GM23338 (cell line): ENCODE data around the gene ARF3. TPM values are rescaled to one million over a fixed set of nuclear protein-coding genes. Genes with fewer than 3 reads are reported as not detected.
A peak's percentile ranks its signal among the peaks of the same experiment; 100 is the strongest.

ENCODE experiments used
- ATAC-seq: fragments of 200-7000 bp; cut with Tn5 transposase; 3 replicates; pipeline ENCODE4 v1.9.1; 2020
- DNase-seq: peaks from one replicate; pipeline ENCODE4 v3.0.0-alpha.2; 2015; ENCODE audit warnings: low spot score
- H2AFZ ChIP-seq: fragments of 200-600 bp; sonication (generic); 2 replicates; pipeline ENCODE4 v1.8.0; 2016; ENCODE audit warnings: antibody characterized with exemption, mild to moderate bottlenecking, moderate library complexity
- H3F3A ChIP-seq: fragments of 200-600 bp; sonication (generic); replicated peaks from 2 replicates; pipeline ENCODE4 v1.8.0; 2017; ENCODE audit warnings: antibody characterized with exemption, mixed run types, low read depth
- H3K27ac ChIP-seq: fragments of 200-600 bp; sonication (generic); 2 replicates; pipeline ENCODE4 v1.6.1; 2016; ENCODE audit warnings: low read depth
- H3K27me3 ChIP-seq: fragments of 200-600 bp; sonication (generic); 2 replicates; pipeline ENCODE4 v1.8.0; 2016; ENCODE audit warnings: mild to moderate bottlenecking, mixed run types, moderate library complexity; ENCODE audit not compliant: insufficient read depth
- H3K36me3 ChIP-seq: fragments of 200-600 bp; sonication (generic); 2 replicates; pipeline ENCODE4 v1.8.0; 2016; ENCODE audit warnings: mild to moderate bottlenecking; ENCODE audit not compliant: insufficient read depth
- H3K4me1 ChIP-seq: fragments of 200-600 bp; sonication (generic); 2 replicates; pipeline ENCODE4 v1.8.0; 2016; ENCODE audit warnings: mild to moderate bottlenecking, moderate library complexity; ENCODE audit not compliant: insufficient read depth
- H3K4me2 ChIP-seq: fragments of 200-600 bp; sonication (generic); 2 replicates; pipeline ENCODE4 v1.7.1; 2017; ENCODE audit warnings: mixed run types
- H3K4me3 ChIP-seq: fragments of 200-600 bp; sonication (generic); 2 replicates; pipeline ENCODE4 v1.6.1; 2016; ENCODE audit warnings: mixed run types
- H3K79me2 ChIP-seq: fragments of 200-600 bp; sonication (generic); replicated peaks from 2 replicates; pipeline ENCODE4 v1.8.0; 2017; ENCODE audit warnings: mild to moderate bottlenecking; ENCODE audit not compliant: insufficient read depth
- H3K9me2 ChIP-seq: fragments of 200-600 bp; sonication (generic); 2 replicates; pipeline ENCODE4 v1.8.0; 2017; ENCODE audit not compliant: insufficient read depth
- H4K20me1 ChIP-seq: fragments of 200-600 bp; sonication (generic); replicated peaks from 2 replicates; pipeline ENCODE4 v1.8.0; 2017; ENCODE audit warnings: mild to moderate bottlenecking; ENCODE audit not compliant: insufficient read depth
- H3K27ac Mint-ChIP-seq: 2 replicates; pipeline ENCODE4 v1.8.0; 2020; ENCODE audit warnings: inconsistent platforms, mild to moderate bottlenecking, moderate library complexity, mixed read lengths
- H3K27me3 Mint-ChIP-seq: 3 replicates; pipeline ENCODE4 v1.8.0; 2022; ENCODE audit warnings: low read depth, mild to moderate bottlenecking, moderate library complexity, mixed read lengths, inconsistent platforms; ENCODE audit not compliant: insufficient read depth, poor library complexity
- H3K36me3 Mint-ChIP-seq: 3 replicates; pipeline ENCODE4 v1.8.0; 2021; ENCODE audit warnings: low read depth, mild to moderate bottlenecking, inconsistent platforms, moderate library complexity, mixed read lengths
- H3K4me1 Mint-ChIP-seq: 3 replicates; pipeline ENCODE4 v1.8.0; 2020; ENCODE audit warnings: mild to moderate bottlenecking, inconsistent platforms, mixed read lengths
- H3K4me3 Mint-ChIP-seq: 3 replicates; pipeline ENCODE4 v1.8.0; 2021; ENCODE audit warnings: moderate library complexity, mild to moderate bottlenecking, inconsistent platforms, mixed read lengths
- H3K9me3 Mint-ChIP-seq: 3 replicates; pipeline ENCODE4 v1.8.0; 2020; ENCODE audit warnings: moderate library complexity, mild to moderate bottlenecking, inconsistent platforms, mixed read lengths
- ETS1 ChIP-seq: IDR thresholded peaks from 2 replicates; pipeline ENCODE4 v1.6.1; 2016; ENCODE audit warnings: antibody characterized with exemption
- EZH2 ChIP-seq: fragments of 200-600 bp; sonication (generic); IDR thresholded peaks from one replicate; pipeline ENCODE4 v1.8.0; 2017; ENCODE audit warnings: antibody characterized with exemption, mild to moderate bottlenecking, low read depth; ENCODE audit not compliant: unreplicated experiment
- NANOG ChIP-seq: IDR thresholded peaks from 2 replicates; pipeline ENCODE4 v1.6.1; 2016; ENCODE audit warnings: antibody characterized with exemption, borderline replicate concordance
- POLR2AphosphoS5 ChIP-seq: IDR thresholded peaks from 2 replicates; pipeline ENCODE4 v1.6.1; 2016; ENCODE audit warnings: antibody characterized with exemption, low read depth
- ZNF114 ChIP-seq: fragments of 250-450 bp; sonication (Bioruptor Pico); IDR thresholded peaks from 2 replicates; pipeline ENCODE4 v1.5.0; 2020; ENCODE audit warnings: mild to moderate bottlenecking, moderate library complexity
- polyA plus RNA-seq: library from polyadenylated mRNA; unstranded; fragments of >200 nt; fragmentation: Nextera tagmentation; extraction: Ambion mirVana; gene quantifications from 2 replicates; pipeline ENCODE4 v1.2.1, GENCODE V29; 2016
- total RNA-seq: library from RNA; depleted of rRNA; stranded (reverse); fragments of >200 nt; shearing (Covaris generic); gene quantifications from 2 replicates; pipeline ENCODE4 v1.2.3, GENCODE V29; 2014

The ARF3 gene
- total and polyA plus RNA-seq, 2 experiments from 2014 or later, result 53.9 to 125 TPM

- Histone ChIP-seq H3K4me2 (peak overlapping the region; percentile 92), H3K79me2 (no peaks in the 10 kb centered on the region), H3K9me2 (no peaks in the 10 kb centered on the region), H3K36me3 (no peaks in the 10 kb centered on the region), H3K27ac (no peak overlapping the region), H3F3A (peaks cover 18% of the 10 kb centered on the region; the same call in 1 of the 2 replicates), H3K4me1 (peaks cover 16% of the 10 kb centered on the region; the same call in 1 of the 2 replicates), H2AFZ (peak overlapping the region; percentile 94), H3K4me3 (peak overlapping the region; percentile 63), H3K27me3 (peaks cover 79% of the 10 kb centered on the region), H4K20me1 (peaks cover 12% of the 10 kb centered on the region; the same call in 1 of the 2 replicates)
- Mint-ChIP-seq H3K27me3 (peaks cover 65% of the 10 kb centered on the region), H3K4me1 (peaks cover 24% of the 10 kb centered on the region), H3K9me3 (no peaks in the 10 kb centered on the region), H3K27ac (no peak overlapping the region), H3K4me3 (peak overlapping the region; percentile 70), H3K36me3 (peaks cover 10% of the 10 kb centered on the region; the same call in 2 of the 3 replicates)
- ATAC-seq (peak; percentile 6), DNase-seq (peak; percentile 65)
- TF ChIP-seq ZNF114 (CRISPR knock-in tag), result no peak
- TF ChIP-seq EZH2, result peak; percentile 62
Measured at GRCh38 chr12:48998497-48999353, 41.4 kb upstream of the ARF3 start.

GRCh38 chr12:48997719-48998496 lies 40.6 kb upstream of the ARF3 start:
- Histone ChIP-seq H3K27ac (no peak overlapping the region), H2AFZ (peak overlapping the region; percentile 94), H4K20me1 (peaks cover 12% of the 10 kb centered on the region; the same call in 1 of the 2 replicates), H3F3A (peaks cover 18% of the 10 kb centered on the region; the same call in 1 of the 2 replicates), H3K9me2 (no peaks in the 10 kb centered on the region), H3K79me2 (no peaks in the 10 kb centered on the region), H3K4me2 (peak overlapping the region; percentile 92), H3K36me3 (no peaks in the 10 kb centered on the region), H3K4me1 (peaks cover 16% of the 10 kb centered on the region; the same call in 1 of the 2 replicates), H3K4me3 (peak overlapping the region; percentile 63), H3K27me3 (peaks cover 88% of the 10 kb centered on the region)
- no peaks in the 10 kb centered on the region for H3K9me3 Mint-ChIP-seq
- DNase-seq (peak; percentile 74), ATAC-seq (peak; percentile 48)
- TF ChIP-seq NANOG (no peak), POLR2AphosphoS5 (peak; percentile 26; the same call in 1 of the 2 replicates), EZH2 (peak; percentile 71)
- H3K27ac Mint-ChIP-seq, result no peak overlapping the region
- peaks cover 69% of the 10 kb centered on the region for H3K27me3 Mint-ChIP-seq
- H3K4me1 Mint-ChIP-seq, result peaks cover 24% of the 10 kb centered on the region
- peaks cover 10% of the 10 kb centered on the region; the same call in 2 of the 3 replicates for H3K36me3 Mint-ChIP-seq
- peak overlapping the region; percentile 65 for H3K4me3 Mint-ChIP-seq

- Histone ChIP-seq H3K27ac (no peak overlapping the region), H4K20me1 (peaks cover 5% of the 10 kb centered on the region; the same call in 1 of the 2 replicates), H3K4me3 (peak overlapping the region; percentile 63), H3K36me3 (no peaks in the 10 kb centered on the region), H3K27me3 (peaks cover 96% of the 10 kb centered on the region), H3K79me2 (no peaks in the 10 kb centered on the region), H3K4me2 (peak overlapping the region; percentile 92), H3K9me2 (no peaks in the 10 kb centered on the region), H3K4me1 (peaks cover 16% of the 10 kb centered on the region; the same call in 1 of the 2 replicates), H3F3A (peaks cover 18% of the 10 kb centered on the region; the same call in 1 of the 2 replicates), H2AFZ (peak overlapping the region; percentile 94)
- Mint-ChIP-seq H3K4me1 (peaks cover 24% of the 10 kb centered on the region), H3K27ac (no peak overlapping the region), H3K9me3 (no peaks in the 10 kb centered on the region), H3K36me3 (peaks cover 2% of the 10 kb centered on the region; the same call in 2 of the 3 replicates), H3K27me3 (peaks cover 69% of the 10 kb centered on the region), H3K4me3 (peak overlapping the region; percentile 65)
- peak; percentile 95 for DNase-seq
- peak; percentile 51 for ATAC-seq
- no peak for TF ChIP-seq ETS1
Measured at GRCh38 chr12:48996794-48997718, 39.8 kb upstream of the ARF3 start.
